ENCODE results near the gene FILIP1. TPM values are rescaled to one million over a fixed set of nuclear protein-coding genes. Genes with fewer than 3 reads are reported as not detected.

FILIP1 gene
- total and polyA plus RNA-seq, 2 donors from 2014 or later, result 0.80 to 4.6 TPM

- intact Hi-C loops (cut with DNase I), result no loop called here
- H3K27me3 ChIP-seq (ENCODE audit: control insufficient read depth, insufficient read depth, low read length), result no peaks in the 10 kb centered on the region
- H3K27ac ChIP-seq (ENCODE audit: low read depth in 2 of 2, low read length in 2 of 2), result no peak overlapping the region
These were observed 124.7 kb downstream of the FILIP1 start for GRCh38 chr6:75368864-75369402.

GRCh38 chr6:75368151-75368779 is 125.3 kb downstream of the FILIP1 start:
- intact Hi-C loops (cut with DNase I), result no loop called here
- no peaks in the 10 kb centered on the region for H3K4me1 ChIP-seq (ENCODE audit: control insufficient read depth in 2 of 3, insufficient read depth in 2 of 3, low read depth in 1 of 3, low read length in 3 of 3)
- H3K27ac ChIP-seq (ENCODE audit: low read depth in 2 of 2, low read length in 2 of 2), result no peak overlapping the region
- H3K4me3 ChIP-seq (ENCODE audit: low read length in 3 of 3), result no peak overlapping the region
- no peak overlapping the region for H3K9ac ChIP-seq (ENCODE audit: low read length in 3 of 3)
- no peak for FAIRE-seq
- peak in 4 of 5 donors; percentile 54 to 76 (median 63) for DNase-seq
- no peaks in the 10 kb centered on the region for H3K27me3 ChIP-seq (ENCODE audit: control insufficient read depth, insufficient read depth, low read length)
- no peaks in the 10 kb centered on the region for H3K9me3 ChIP-seq (ENCODE audit: control insufficient read depth in 2 of 3, insufficient read depth in 1 of 3, low read length in 3 of 3)
- TF ChIP-seq, protein P1, sequence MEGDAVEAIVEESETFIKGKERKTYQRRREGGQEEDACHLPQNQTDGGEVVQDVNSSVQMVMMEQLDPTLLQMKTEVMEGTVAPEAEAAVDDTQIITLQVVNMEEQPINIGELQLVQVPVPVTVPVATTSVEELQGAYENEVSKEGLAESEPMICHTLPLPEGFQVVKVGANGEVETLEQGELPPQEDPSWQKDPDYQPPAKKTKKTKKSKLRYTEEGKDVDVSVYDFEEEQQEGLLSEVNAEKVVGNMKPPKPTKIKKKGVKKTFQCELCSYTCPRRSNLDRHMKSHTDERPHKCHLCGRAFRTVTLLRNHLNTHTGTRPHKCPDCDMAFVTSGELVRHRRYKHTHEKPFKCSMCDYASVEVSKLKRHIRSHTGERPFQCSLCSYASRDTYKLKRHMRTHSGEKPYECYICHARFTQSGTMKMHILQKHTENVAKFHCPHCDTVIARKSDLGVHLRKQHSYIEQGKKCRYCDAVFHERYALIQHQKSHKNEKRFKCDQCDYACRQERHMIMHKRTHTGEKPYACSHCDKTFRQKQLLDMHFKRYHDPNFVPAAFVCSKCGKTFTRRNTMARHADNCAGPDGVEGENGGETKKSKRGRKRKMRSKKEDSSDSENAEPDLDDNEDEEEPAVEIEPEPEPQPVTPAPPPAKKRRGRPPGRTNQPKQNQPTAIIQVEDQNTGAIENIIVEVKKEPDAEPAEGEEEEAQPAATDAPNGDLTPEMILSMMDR (IDR thresholded peaks at IDR 0.05; ENCODE audit: borderline replicate concordance, extremely low read depth, insufficient read depth), result peak; percentile 25
- no peaks in the 10 kb centered on the region for H3K36me3 ChIP-seq (ENCODE audit: control insufficient read depth in 2 of 3, insufficient read depth in 3 of 3, low read length in 3 of 3)

More at GRCh38 chr6:75368864-75369402, 124.7 kb downstream of the FILIP1 start:
- Histone ChIP-seq H3K9ac (ENCODE audit: low read length in 3 of 3) (no peak overlapping the region), H3K36me3 (ENCODE audit: control insufficient read depth in 2 of 3, insufficient read depth in 3 of 3, low read length in 3 of 3) (no peaks in the 10 kb centered on the region), H3K4me1 (ENCODE audit: control insufficient read depth in 2 of 3, insufficient read depth in 2 of 3, low read depth in 1 of 3, low read length in 3 of 3) (no peaks in the 10 kb centered on the region), H3K9me3 (ENCODE audit: control insufficient read depth in 2 of 3, insufficient read depth in 1 of 3, low read length in 3 of 3) (no peaks in the 10 kb centered on the region), H3K4me3 (ENCODE audit: low read length in 3 of 3) (no peak overlapping the region)
- FAIRE-seq (no peak), DNase-seq (no peak)
- TF ChIP-seq, protein P1 (IDR thresholded peaks at IDR 0.05; ENCODE audit: borderline replicate concordance, extremely low read depth, insufficient read depth), result no peak

- FAIRE-seq (no peak), DNase-seq (no peak)
- H3K4me3 ChIP-seq (ENCODE audit: low read length in 3 of 3), result no peak overlapping the region
- no peaks in the 10 kb centered on the region for H3K27me3 ChIP-seq (ENCODE audit: control insufficient read depth, insufficient read depth, low read length)
- H3K9me3 ChIP-seq (ENCODE audit: control insufficient read depth in 2 of 3, insufficient read depth in 1 of 3, low read length in 3 of 3), result no peaks in the 10 kb centered on the region
- TF ChIP-seq, protein P1 (IDR thresholded peaks at IDR 0.05; ENCODE audit: borderline replicate concordance, extremely low read depth, insufficient read depth), result no peak
- H3K27ac ChIP-seq (ENCODE audit: low read depth in 2 of 2, low read length in 2 of 2), result no peak overlapping the region
- no peak overlapping the region for H3K9ac ChIP-seq (ENCODE audit: low read length in 3 of 3)
- H3K36me3 ChIP-seq (ENCODE audit: control insufficient read depth in 2 of 3, insufficient read depth in 3 of 3, low read length in 3 of 3), result no peaks in the 10 kb centered on the region
- no peaks in the 10 kb centered on the region for H3K4me1 ChIP-seq (ENCODE audit: control insufficient read depth in 2 of 3, insufficient read depth in 2 of 3, low read depth in 1 of 3, low read length in 3 of 3)
- intact Hi-C loops (cut with DNase I), result no loop called here
These were observed 130.3 kb downstream of the FILIP1 start for GRCh38 chr6:75363304-75363703.

Data from kidney (tissue), 14 donors.